Neuron (in vitro differentiated cells): ENCODE data around the gene C17orf100.
A peak's percentile ranks its signal among the peaks of the same experiment; 100 is the strongest.

Experiments used
- H2AFZ ChIP-seq: one replicate; pipeline ENCODE4 v1.6.1; 2013; ENCODE audit warnings: low read depth, mild to moderate bottlenecking, inconsistent platforms, low read length, moderate library complexity
- H3K27me3 ChIP-seq: one replicate; pipeline ENCODE4 v1.6.1; 2013; ENCODE audit warnings: low read length; ENCODE audit not compliant: insufficient read depth
- H3K36me3 ChIP-seq: one replicate; pipeline ENCODE4 v1.6.1; 2013; ENCODE audit warnings: low read length; ENCODE audit not compliant: insufficient read depth
- H3K4me1 ChIP-seq: one replicate; pipeline ENCODE4 v1.6.1; 2013; ENCODE audit warnings: low read length; ENCODE audit not compliant: insufficient read depth
- H3K4me3 ChIP-seq: 2 replicates; pipeline ENCODE4 v1.5.1; 2013; ENCODE audit warnings: mild to moderate bottlenecking, low read length, moderate library complexity
- H3K9me3 ChIP-seq: one replicate; pipeline ENCODE4 v1.6.1; 2013; ENCODE audit warnings: low read length

The C17orf100 gene

GRCh38 chr17:6636616-6637457 is 14.7 kb upstream of the C17orf100 start:
- no peak overlapping the region for H3K4me3 ChIP-seq
- H3K36me3 ChIP-seq: peaks cover 34% of the 10 kb centered on the region
- H3K27me3 ChIP-seq: no peaks in the 10 kb centered on the region
- H3K4me1 ChIP-seq: peaks cover 20% of the 10 kb centered on the region
- no peak overlapping the region for H2AFZ ChIP-seq
- H3K9me3 ChIP-seq: peaks cover 5% of the 10 kb centered on the region

DNA sequence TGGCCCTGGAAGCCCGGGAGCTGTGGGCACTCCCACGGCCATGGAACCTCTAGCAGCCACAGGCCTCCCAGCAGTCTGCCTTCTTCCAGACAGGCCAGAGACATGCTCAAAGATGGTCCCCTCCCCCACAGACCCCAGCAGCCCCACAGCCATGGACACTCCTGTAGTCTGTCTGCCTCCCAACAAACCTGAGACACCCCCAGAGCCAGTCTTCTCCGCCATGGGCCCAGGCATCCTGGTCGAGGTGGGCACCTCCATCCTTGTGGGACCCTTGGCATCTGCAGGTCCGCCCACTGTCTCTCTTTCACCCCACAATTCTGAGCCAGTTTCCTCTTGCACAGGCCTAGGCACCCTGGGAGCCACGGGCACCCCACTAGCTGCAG is 14.1 kb upstream of the C17orf100 start:
- Histone ChIP-seq H3K9me3 (peaks cover 5% of the 10 kb centered on the region), H3K36me3 (peaks cover 31% of the 10 kb centered on the region), H3K27me3 (no peaks in the 10 kb centered on the region), H2AFZ (no peak overlapping the region), H3K4me1 (peaks cover 26% of the 10 kb centered on the region), H3K4me3 (no peak overlapping the region)

DNA sequence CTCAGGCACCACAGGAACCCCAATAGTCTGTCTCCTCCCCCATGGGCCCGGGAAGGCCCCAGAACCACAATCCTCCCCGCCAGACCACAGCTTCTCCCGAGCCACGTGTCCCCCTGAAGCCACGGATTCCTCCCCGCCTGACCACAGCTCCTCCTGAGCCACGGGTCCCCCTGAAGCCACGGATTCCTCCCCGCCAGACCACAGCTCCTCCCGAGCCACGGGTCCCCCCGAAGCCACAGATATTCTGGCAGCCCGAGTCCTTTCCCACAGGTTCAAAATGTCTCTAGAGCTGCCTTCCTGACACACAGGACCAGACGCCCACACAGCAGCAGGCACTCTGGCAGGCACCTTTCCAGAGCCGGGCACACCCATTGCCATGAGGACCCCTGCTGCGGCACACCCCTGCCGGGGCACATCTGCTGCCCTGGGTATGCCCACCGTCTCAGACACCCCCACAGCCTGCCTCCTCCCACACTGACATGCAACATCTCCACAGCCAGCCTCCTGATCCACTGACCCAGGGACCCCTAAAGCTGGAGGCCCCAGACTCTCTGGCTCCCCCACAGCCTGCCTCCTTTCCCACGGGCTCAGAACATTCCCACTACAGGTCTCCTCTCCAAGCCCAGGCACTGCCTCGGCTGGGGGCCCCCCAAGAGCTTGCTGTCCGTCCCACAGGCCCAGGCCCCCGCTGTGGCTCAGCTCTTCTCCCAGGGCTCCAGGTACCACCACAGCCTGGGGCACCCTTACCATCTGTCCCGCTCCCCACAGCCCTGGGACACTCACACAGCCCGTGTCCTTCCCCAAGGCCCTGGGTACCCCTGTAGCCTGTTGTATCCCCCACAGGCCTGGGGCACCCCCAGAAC is 13.3 kb upstream of the C17orf100 start:
- Histone ChIP-seq H2AFZ (no peak overlapping the region), H3K4me3 (no peak overlapping the region), H3K36me3 (peaks cover 31% of the 10 kb centered on the region), H3K4me1 (peaks cover 28% of the 10 kb centered on the region), H3K9me3 (peaks cover 3% of the 10 kb centered on the region), H3K27me3 (no peaks in the 10 kb centered on the region)

DNA sequence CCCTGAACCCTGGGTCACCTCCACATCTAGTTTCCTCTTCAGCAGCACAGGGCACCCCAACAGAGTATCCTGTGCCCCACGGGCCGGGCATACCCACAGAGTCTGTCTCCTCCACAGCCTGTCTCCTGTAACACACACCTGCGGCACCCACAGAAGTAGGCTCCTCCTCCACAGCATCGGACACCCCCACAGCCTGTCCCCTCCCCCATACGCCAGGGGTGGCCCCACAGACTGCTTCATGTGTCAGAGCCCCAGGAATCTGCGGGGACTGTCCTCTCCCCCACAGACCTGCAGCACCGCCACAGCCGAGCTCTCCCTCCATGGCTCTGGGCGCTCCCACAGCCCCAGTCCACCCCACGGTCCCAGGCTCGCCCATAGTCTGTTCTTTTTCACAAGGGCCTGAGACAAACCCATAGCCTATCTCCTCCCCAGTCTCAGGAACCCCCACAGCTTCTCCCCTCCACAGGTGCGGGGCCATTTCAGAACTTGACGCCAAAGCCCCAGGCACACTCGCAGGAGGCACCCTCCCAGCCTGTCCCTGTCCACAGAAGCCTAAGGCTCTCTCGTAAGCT is 12.5 kb upstream of the C17orf100 start:
- H3K4me3 ChIP-seq: peak overlapping the region; percentile 64
- H2AFZ ChIP-seq: no peak overlapping the region
- H3K36me3 ChIP-seq: peaks cover 30% of the 10 kb centered on the region
- H3K9me3 ChIP-seq: peaks cover 2% of the 10 kb centered on the region
- H3K4me1 ChIP-seq: peaks cover 28% of the 10 kb centered on the region
- no peaks in the 10 kb centered on the region for H3K27me3 ChIP-seq

DNA sequence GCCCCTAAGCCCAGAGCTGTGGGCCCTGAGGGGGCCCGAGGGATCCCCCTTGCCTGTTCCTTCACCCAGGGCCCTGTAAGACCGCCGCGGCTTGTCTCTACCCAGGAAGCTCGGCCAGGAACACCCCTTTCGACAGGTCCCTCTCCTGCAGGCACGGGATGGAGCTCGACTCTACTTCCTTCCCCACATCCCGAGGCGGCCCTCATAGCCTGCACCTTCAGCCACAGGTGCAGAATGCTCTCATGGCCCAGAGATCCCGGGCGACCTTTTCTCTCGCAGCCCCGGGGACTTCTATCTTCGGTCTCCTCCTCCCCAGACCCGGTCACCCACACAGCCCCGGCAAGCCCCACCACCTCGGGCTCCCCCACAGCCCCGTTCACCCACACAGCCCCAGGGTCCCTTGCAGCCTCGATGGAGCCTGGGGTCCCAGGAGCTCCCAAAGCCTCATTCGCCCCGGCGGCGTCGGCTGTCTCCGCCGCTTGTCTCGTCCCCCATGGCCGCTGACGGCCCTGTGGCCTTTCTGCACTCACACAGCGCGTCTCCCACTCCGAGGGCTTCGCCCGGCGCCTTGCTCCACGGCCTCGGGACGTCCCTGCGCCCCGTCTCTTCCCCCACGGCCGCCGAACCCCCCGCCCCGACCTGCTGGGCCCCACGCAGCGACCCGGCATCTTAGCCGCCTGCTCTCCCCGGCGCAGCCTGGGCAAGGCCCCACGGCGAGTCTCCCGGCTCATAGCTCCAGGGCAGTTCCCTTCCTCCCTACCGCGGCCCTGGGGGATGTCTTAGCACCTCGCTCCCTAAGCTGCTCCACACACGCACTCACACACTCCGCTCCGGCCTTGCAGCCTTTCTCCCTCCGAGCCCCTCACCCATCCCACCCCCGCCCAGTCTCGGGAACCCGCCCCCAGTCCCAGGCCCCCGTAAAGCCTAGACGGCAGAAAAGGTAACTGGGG is 11.7 kb upstream of the C17orf100 start:
- no peaks in the 10 kb centered on the region for H3K27me3 ChIP-seq
- peak overlapping the region; percentile 60 for H2AFZ ChIP-seq
- H3K36me3 ChIP-seq: peaks cover 30% of the 10 kb centered on the region
- peaks cover 28% of the 10 kb centered on the region for H3K4me1 ChIP-seq
- H3K4me3 ChIP-seq: peak overlapping the region; percentile 64
- H3K9me3 ChIP-seq: peaks cover 2% of the 10 kb centered on the region

DNA sequence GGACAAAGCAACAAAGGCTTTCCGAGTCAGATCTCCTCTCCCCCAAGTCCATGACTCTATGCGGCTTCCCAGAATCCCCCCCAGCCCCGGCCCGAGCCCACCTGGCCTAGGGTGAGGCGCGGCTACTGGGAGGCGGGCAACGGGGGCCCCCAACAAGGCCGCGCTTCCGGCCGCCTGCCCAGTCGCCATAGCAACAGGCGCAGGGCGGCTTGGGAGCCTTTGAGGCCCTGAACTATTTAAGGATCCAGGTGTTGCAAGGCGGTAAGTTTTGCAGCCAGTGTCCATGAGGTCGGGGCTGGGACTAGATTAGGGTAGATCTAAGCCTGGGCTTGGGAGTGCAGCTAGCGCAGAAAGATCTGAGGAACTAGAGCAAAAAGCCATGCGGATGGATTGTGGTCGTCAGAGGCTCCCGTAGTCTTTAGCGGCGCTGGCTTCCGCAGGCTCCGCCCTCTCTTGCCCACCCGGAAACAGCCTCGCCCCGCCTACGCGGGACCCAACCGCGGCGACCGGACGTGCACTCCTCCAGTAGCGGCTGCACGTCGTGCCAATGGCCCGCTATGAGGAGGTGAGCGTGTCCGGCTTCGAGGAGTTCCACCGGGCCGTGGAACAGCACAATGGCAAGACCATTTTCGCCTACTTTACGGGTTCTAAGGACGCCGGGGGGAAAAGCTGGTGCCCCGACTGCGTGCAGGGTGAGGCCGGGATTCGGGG is 10.9 kb upstream of the C17orf100 start, which contains the start of the genes KIAA0753 and TXNDC17:
KIAA0753 (minus strand) TSS at position 176 of the 711 bp plus-strand sequence. CDS start 5,608 bp downstream, outside the sequence.
TXNDC17 (plus strand) TSS at position 525 of the 711 bp plus-strand sequence; CDS start at position 548, 23 bp downstream.
- H3K4me1 ChIP-seq: peaks cover 28% of the 10 kb centered on the region
- no peaks in the 10 kb centered on the region for H3K27me3 ChIP-seq
- peaks cover 28% of the 10 kb centered on the region for H3K36me3 ChIP-seq
- H3K4me3 ChIP-seq: peak within 1 kb of the TSS; percentile 64
- no peaks in the 10 kb centered on the region for H3K9me3 ChIP-seq
- peak within 1 kb of the TSS; percentile 60 for H2AFZ ChIP-seq

DNA sequence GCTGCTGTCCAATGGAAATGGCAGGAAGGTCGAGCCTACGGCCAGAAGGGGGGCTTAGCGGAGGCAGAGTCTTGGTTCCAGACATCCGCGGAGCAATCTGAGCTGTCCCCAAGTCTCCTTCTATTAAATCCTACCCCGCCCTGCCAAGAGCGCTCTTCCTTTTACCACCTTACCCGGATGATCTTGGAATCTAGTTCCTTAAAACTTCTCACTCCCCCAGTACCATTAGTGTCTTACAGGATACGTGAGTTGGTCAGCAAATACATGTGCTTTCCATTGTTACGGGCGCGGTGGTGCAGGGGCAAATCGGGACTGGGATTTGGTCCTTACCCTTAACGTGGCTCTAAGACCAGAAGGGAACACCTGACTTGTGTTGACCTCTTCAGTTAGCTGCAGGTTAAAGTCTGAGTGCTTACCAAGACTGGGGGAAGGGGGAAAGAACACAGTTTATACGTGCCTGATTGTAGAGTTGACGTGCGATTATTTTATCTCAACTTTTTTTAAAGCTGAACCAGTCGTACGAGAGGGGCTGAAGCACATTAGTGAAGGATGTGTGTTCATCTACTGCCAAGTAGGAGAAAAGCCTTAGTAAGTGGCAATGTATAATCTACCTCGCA is 10.2 kb upstream of the C17orf100 start:
- H3K27me3 ChIP-seq: no peaks in the 10 kb centered on the region
- peak overlapping the region; percentile 60 for H2AFZ ChIP-seq
- peaks cover 35% of the 10 kb centered on the region for H3K36me3 ChIP-seq
- H3K4me3 ChIP-seq: peak overlapping the region; percentile 64
- H3K4me1 ChIP-seq: peaks cover 28% of the 10 kb centered on the region
- H3K9me3 ChIP-seq: no peaks in the 10 kb centered on the region

DNA sequence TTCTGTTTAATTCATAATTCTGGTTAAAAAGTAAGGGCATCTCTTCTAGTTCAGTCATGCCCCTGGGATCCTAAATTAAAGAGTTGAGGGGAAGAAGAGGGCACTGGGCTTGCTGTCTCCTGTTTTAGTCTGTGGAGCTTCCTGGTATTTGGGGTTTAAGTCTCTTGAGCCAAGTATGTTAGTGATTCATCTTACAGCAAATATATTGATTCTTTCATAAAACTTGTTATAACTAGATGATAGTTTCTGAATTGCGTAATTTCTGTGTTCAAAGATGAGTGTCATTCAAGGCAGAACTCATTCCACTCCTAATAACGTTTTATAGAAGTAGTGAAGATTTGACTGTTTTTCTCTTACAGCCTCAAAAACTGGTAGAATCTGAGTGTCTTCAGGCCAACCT is 9.0 kb upstream of the C17orf100 start:
- Histone ChIP-seq H3K27me3 (no peaks in the 10 kb centered on the region), H3K9me3 (no peaks in the 10 kb centered on the region), H3K4me3 (peak overlapping the region; percentile 64), H3K36me3 (peaks cover 37% of the 10 kb centered on the region), H2AFZ (no peak overlapping the region), H3K4me1 (peaks cover 28% of the 10 kb centered on the region)

DNA sequence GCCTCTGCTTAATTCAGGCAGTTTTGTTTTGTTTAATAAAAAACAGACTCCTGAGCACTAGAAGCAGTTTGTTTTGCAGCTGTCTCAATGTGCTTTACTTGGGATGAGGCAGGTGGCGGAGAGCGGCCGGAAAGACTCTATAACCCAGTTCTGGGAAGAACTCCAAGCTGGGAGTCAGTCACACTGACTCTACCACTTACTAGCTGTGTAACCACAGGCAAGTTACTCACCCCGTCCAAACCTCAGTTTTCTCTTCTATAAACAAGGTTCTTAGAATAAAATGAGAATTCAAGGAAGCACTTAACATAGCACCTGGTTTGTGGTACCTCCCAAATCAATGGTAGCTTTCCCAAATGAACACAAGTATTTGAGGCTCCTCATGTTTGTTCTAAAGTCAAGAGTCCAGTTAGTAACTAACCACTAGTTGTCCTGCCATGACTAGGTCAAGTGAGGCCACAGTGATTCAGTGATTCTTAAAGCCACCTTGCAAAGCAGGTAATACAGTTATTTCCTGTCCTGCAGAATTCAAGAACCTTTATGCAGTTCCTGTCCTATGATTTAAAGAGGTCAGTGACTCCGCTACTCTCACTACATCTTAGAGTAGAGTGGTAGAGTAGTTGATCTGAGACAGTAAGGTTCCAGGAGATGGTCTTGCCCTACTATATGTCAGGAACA is 8.0 kb upstream of the C17orf100 start:
- Histone ChIP-seq H3K4me3 (no peak overlapping the region), H3K4me1 (peaks cover 25% of the 10 kb centered on the region), H3K9me3 (no peaks in the 10 kb centered on the region), H2AFZ (no peak overlapping the region), H3K36me3 (peaks cover 44% of the 10 kb centered on the region), H3K27me3 (no peaks in the 10 kb centered on the region)

GRCh38 chr17:6648181-6648580 is 3.4 kb upstream of the C17orf100 start:
- Histone ChIP-seq H2AFZ (no peak overlapping the region), H3K4me3 (no peak overlapping the region), H3K36me3 (peaks cover 45% of the 10 kb centered on the region), H3K27me3 (no peaks in the 10 kb centered on the region), H3K9me3 (no peaks in the 10 kb centered on the region), H3K4me1 (peaks cover 12% of the 10 kb centered on the region)

DNA sequence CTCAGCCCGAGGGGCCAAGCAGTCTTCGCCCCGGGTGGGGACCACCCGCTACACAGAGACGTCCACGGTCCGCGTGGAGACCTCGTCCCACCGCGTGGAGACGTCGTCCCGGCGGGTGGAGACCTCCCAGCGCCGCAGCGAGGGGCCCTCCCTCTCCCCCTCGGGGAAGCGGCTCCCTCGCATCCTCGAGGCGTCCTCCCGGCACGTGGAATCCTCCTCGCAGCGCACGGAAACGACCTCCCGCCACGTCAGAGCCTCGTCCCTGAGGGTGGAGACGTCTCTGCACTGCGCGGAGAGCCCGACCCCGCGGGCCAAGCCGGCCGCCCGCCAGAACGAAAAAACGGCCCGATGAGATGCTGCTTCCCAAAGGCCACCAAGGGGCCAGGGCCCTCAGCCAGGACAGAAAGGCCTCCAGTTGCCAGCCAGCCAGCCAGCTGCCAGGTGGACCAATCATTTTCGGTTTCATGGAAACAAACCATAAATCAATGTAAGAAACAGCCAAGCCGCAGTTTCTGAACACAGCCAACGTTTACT is 424 bp downstream of the C17orf100 start:
- Histone ChIP-seq H2AFZ (peak overlapping the region; percentile 54), H3K9me3 (no peaks in the 10 kb centered on the region), H3K27me3 (peaks cover 14% of the 10 kb centered on the region), H3K36me3 (peaks cover 18% of the 10 kb centered on the region), H3K4me3 (peak overlapping the region; percentile 78), H3K4me1 (peaks cover 31% of the 10 kb centered on the region)
